OCI-M1 (cell line): ENCODE measurements around the gene TFIP11.

Experiments
- DNase-seq: peaks from one replicate; lab custom pipeline; 2025; lab: John Stamatoyannopoulos, UW

TFIP11 gene

DNA sequence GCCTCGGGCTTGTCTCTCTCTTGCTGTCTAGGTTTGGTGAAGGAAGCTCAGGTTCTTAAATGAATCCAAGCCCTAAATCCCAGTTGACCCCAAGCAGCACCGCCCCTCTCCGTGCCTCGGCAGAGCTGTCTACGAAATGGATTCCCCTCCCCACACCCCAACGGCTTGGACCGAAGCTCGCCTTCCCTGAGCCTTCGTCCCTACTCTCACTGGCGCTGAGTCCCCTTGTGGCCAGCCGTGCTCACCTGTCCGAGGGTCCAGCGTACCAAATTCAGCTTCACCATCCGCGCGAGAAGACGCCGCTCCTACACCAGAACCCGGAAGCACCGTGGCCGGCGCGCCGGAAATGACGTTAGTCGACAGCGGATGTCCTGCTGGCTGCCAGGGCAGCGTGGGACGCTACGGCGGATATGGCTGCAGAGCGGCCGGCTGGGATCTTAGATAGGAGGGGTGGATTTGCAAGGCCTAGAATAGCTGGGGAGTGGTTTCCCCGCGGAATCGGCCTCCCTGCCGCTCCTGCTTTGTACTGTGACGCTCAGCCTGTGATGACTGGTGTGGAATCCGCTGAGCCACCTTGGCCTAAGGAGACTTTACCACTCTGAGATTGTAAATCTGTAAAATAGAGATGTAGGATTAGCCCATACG is at the start of gene TFIP11:
Gene TFIP11, minus strand, starts transcription at position 325 of the 645 bp plus-strand sequence. CDS start 2,201 bp downstream, outside the sequence.
- peak; percentile 99 for DNase-seq

DNA sequence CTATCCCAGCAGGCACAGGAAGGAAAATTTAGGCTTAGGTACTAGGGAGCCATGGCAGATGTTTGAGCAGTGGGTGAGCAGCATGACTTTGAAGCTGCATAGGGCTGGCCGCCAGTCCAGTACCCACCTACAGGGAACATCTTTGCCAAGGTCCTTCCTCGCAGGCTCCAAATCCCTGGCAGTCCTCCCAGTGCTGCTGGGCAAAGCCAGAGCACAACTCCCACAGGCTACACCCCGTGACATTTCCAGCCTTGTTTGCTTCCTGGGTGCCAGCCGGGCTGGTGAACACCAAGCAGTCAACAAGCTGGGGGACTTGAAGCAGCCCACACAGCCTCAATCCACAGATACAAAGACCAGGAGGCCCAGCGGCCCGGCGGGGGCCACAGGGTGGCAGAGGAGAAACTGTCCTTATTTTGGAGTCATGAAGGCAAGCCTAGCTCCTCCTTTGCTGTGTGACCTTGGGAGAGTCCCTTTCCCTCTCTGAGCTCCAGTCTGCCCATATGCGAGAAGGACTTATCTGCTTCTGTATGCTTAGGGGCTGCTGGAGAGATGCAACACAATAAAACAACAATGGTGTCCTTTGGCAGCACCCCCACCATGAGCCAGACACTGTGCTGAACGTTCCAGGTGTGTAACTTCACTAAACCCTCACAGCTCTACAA is 49.6 kb upstream of the TFIP11 start:
- no peak for DNase-seq

DNA sequence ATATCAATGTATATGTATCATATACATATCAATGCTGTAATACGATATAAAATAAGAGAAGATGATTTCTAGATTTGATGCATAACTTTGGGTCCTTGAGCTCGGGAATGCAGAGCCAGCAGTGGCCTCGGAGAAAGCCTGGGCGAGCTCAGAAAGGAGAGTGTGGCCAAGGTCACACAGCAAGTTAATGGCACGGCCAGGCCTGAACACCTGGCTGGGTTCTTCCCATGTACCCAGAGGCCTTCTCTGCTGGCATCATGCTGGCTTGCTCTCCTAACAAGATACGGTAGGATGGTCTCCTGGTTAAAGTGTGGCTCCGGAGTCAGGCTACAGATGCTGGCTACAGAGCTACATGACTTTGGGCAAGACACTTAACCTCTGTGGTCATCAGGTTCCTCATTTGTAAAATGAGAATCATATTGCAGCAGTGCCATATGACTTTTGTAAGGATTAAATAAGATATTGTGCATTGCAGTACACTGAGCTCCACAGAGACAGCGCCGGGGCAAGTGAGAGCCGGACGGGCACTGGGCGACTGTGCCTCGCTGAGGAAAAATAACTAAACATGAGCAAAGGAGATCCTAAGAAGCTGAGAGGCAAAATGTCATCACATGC is 47.8 kb upstream of the TFIP11 start:
- DNase-seq = peak; percentile 67

DNA sequence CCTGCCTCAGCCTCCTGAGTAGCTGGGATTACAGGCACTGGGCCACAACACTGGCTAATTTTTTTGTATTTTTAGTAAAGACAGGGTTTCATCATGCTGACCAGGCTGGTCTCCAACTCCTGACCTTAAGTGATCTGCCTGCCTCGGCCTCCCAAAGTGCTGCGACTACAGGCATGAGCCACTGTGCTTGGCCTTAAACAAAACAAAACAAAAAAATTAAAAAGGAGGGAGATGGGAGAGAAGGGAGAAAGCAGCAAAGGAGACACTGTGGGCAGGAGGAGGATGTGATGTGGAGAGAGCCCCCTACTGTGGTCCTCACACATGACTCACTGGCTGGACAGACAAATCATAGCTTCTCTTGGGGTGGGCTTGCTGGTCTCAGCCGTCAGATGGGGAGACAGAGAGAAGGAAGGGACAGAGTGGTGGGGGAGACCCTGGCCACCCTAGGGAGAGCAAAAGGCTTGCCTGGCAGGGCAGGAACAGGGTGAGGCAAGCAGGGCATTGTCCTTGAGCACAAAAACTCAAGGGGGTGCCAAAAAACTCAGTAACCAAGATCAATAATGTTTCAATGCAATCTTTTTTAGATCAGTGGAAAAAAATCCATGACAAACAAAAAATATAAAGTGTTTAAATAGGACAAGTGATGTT is 46.1 kb upstream of the TFIP11 start:
- no peak for DNase-seq

DNA sequence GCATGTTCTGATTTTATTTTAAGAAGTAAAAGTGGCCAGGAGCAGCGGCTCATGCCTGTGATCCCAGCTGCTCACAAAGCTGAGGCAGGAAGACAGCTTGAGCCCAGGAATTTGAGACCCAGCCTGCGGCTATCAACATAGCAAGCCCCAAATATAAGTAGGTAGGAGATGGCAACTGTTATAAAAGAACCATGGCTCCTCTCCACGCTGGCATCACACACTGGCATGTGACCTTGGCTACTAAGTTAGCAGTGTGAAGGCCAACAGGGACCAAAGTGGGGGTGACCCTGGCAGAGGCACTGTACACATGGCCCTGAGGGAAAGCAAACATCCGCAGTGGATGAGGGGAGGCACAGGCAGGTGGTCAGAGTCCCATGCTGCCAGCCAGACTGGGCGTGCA is 44.6 kb upstream of the TFIP11 start:
- no peak for DNase-seq

DNA sequence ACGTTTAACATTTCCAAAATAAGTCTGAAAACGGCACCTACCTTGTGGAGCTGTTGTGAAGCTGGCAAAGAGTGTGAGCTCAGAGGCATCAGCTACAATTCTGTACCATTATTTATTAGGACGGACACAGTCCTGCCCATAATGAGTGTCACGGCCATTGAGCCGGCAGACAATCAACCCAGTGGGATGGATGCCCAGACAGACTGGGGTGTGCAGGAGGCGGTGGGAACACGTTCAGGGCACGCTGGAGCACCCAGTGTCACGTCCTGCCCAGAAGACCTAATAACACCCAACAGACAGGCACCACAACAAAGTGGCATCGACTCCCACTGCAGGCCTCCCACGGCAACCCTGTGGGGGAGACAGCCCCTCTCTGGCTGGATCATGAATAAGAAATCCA is 43.2 kb upstream of the TFIP11 start:
- DNase-seq = no peak

DNA sequence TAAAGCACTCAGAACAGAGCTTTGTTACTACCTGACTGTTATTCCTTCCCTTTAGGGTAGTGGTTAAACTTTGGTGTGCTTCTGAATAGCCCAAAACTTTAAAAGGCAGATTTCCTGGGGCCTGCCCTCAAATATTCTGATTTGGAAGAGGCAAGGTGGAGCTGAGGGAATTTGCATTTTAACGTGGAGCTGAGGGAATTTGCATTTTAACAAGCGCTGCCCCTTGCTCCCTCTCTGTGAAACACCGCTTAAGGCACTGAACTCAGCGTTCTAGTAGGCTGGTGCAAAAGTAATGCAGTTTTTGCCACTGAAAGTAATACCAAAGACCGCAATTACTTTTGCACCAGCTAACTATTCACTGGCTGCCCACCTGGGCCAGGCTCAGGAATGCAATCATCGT is 42.7 kb upstream of the TFIP11 start:
- no peak for DNase-seq

DNA sequence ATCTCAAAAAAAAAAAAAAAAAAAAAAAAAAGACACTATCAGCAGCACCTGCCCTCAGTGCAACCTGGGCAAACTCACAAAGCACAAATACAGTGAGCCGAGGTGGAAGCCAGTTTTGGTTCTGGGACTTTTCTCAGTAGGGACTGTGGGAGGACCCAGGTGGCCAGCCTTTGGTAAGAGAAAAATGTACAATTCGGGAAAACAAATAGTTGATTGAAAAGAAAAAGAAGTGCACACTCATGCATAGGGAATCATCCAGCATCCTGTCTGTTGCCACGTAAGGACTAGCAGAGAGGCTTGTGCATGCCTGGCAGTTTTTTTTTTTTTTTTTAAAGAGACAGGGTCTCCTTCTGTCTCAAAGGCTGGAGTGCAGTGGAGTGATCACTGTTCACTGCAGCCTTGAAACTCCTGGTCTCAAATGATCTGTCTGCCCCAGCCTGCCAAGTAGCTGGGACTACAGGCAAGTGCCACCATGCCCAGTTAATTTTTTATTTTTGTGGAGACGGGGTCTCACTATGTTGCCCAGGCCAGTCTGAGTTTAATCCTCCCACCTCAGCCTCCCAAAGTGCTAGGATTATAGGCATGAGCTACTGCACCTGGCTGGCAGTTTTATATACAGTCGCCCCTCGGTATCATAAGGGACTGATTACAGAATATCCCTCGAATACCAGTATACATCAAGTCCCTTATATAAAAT is 40.9 kb upstream of the TFIP11 start:
- peak; percentile 18 for DNase-seq

DNA sequence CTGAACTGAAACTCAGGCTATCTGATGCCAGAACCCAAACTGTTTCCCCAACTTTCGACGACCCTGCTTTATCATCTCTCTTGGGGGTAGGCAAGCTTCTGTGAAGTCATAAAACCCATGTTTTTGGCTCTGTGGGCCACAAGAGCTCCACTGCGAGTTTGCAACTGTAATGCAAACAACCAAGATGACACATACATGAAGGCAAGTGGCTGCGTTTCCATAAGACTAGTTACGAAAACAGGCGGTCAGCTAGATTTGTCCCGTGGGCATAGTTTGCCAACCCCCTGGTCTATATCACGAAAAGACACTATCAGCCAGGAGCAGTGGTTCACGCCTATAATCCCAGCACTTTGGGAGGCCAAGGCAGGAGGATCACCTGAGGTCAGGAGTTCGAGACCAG is 40.2 kb upstream of the TFIP11 start:
- DNase-seq = no peak

DNA sequence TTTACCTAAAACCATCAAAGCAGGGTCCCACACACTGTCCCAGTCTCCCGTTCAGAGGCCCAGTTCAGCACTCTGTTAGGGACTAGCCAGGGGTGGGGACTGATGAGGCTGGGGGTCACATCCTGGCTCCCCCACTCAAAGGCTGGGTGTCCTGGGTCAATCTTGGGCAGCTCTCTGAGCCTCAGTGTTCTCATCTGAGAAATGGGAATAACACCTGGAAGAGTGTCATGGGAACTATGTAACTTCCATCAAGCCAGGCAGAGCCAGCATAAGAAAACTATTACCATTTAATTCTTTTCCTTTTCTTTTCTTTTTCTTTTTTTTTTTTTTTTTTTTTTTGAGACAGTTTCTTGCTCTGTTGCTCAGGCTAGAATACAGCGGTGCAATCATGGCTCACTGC is 39.3 kb upstream of the TFIP11 start:
- DNase-seq = no peak

DNA sequence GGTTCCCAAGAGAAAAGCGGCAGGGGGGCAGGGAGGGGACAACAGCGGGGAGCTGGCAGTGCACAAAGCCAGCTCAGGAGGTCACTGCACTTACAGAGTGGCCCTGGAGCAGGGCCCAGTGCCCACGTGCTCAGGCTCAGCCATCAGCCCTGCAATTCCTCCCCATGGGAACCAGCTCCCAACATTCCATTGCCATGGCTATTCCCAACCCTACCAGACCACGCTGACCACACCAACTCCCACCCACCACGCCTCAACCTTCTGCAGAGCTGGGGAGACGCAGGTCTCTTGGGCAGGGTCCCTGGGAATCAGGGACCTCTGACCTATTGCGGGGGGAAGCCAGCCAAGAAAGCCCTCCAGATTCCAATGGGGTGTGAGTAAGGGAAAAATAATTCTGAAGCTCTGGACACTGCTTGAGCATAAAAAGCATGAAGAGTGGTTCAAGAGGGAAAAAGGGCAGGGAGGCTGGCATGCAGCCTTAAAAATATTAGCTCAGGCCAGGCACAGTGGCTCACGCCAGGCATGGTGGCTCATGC is 38.3 kb upstream of the TFIP11 start:
- DNase-seq = no peak

DNA sequence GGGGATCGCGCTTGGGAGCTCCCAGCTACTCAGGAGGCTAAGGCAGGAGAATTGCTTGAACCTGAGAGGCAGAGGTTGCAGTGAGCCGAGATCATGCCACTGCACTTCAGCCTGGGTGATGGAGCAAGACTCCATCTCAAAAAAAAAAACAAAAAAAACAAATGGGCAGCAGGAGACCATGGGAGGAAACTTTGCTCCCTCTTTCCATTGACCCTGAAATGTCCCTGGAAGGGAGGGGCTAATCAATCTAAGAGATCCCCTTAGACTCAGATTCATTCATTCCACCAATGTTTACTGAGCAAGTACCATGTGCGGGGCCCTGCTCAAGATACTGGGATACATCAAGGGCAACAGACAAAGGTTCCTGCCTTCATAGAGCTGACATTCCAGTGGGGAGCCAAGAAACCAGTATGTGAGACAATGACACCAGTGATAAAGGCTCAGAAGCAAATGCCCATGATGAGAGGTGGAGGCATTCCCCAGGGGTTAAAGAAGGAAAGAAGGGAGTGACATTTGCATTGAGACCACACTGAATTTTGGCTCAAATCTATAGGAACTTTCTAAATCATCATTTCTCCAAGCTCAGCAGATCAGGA is 37.7 kb upstream of the TFIP11 start:
- DNase-seq = no peak

DNA sequence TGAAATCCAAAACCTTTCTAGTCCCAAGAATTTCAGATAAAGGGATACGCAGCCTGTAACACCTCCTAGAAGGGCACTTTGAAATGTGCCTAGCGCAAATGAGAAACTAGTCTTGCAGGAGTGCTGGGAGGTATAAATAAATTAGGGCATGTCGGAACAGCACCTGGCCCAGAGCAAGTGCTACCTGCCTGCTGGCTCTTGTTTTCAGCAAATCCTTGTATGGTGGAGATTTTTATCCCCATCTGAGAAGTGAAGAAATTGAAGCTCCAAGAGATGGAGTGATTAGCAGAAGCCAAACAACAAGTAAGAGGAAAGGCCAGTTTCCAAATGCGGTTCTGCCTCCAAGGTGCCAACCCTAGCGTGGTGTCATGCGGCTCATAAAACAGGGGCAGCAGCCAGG is 36.7 kb upstream of the TFIP11 start:
- no peak for DNase-seq

DNA sequence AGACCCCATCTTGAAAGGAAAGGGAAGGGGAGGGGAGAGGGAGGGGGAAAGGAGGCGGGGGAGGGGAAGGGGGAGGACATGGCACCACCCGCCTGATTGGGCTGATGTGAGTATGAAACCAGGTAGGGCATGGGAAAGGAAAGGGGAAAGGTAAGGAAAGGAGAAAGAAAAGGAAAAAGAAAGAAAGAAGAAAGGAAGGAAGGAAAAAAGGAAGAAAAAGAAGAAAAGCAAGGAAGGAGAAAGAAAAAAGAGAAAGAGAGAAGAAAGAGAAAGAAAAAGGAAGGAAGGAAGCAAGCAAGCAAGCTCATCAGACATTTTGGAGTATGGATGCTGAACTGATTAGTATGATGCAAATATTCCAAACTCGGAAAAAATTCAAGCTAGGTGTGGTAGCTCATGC is 36.0 kb upstream of the TFIP11 start:
- no peak for DNase-seq

DNA sequence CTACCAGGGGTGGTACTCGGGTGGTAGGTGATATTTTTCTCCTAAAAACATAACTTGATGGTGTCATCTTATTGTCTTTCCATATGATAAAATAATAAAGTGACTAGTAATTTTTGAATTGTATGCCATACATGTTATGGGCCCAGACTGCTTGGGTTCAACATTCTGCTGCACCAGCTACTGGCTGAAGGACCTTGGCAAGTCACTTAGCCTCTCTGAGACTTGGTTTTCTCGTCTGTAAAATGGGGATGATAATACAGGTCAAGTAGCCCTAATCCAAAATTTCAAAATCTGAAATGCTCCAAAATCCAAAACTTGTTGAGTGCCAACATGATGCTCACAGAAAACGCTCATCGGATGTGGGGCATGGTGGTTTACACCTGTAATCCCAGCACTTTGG is 35.6 kb upstream of the TFIP11 start:
- no peak for DNase-seq

DNA sequence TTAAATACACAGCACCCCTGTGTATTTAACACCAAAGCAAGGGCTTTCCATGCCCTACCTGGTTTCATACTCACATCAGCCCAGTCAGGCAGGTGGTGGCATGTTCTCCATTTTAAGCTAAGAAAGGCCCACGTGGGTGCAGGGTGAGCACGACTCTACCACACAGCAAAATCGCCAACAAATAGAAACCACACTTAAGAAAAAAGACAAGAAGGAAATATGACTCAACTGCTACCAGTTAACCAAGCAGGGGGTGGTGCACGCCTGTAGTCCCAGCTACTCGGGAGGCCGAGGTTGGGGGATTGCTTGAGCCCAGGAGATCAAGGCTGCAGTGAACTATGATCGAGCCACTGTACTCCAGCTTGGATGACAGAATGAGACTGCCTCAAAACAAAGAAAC is 35.2 kb upstream of the TFIP11 start:
- DNase-seq = no peak

DNA sequence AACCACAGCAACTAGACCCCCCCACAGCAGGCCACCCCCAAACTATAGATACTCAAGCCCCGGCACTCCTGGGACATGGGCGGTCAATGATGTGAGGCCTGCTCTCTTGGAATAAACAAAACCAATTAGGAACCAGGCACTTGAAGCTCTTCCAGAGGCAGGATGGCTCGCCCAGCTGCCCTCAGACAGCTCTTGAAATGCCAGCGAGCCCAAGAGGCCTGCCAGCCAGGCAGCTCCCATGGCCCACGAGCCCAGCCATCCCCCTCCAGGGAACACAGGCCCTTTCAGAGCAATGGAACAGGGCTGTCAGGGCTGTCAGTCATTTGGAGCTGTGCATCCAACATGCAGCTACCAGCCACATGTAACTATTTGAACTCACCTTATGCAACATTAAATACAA is 34.0 kb upstream of the TFIP11 start:
- DNase-seq = no peak

DNA sequence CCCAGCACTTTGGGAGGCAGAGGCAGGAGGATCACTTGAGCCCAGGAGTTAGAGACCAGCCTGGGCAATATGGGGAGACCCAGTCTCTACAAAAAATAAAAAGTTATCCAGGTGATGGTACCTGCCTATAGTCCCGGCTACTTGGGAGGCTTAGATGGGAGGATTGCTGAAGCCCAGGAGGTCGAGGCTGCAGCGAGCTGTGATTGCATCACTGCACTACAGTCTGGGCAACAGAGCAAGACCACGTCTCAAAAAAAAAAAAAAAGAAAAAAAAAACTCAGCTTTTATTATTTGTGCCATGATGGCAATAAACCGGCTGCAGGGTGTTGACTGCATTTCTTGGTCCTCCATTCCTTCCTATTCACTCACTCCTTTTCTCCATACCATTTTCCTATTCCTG is 33.6 kb upstream of the TFIP11 start:
- DNase-seq = no peak

DNA sequence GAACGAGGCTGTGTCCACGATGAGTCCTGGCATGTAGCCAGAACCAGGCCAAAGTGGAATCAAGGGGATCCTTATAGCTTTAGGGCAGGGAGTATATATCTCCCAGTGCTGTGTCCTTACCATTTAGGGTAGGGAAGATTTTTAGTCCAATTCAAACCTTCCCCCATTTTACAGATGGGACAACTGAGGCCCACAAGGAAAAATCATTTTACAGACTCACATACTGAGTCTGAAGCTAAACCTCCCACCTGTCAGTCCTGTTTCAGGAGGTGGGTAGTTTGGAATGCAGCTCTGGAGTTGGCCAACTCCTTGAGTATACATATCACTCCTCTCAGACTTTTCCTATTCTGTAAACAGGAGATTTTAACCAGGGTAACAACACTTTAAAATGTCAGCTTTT is 33.1 kb upstream of the TFIP11 start:
- no peak for DNase-seq

DNA sequence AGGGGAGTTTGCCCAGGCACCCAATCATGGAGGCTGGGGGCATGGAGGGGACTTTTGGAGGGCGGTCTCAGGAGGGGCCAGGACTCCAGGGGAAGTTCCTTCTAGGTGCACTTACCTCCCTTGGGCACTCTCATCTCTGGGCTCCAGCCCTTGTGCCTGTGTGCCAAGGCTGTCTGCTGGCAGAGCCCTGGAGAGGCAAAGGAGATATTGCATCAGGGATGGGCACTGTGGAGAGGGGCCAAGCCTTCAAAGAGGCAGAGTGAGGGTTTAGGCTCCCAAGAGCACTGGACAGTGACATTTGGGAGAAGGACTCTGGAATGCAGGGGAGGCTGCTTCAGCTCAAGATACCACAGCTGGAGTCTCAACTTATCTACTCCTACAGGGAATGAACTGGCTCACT is 32.2 kb upstream of the TFIP11 start:
- no peak for DNase-seq

DNA sequence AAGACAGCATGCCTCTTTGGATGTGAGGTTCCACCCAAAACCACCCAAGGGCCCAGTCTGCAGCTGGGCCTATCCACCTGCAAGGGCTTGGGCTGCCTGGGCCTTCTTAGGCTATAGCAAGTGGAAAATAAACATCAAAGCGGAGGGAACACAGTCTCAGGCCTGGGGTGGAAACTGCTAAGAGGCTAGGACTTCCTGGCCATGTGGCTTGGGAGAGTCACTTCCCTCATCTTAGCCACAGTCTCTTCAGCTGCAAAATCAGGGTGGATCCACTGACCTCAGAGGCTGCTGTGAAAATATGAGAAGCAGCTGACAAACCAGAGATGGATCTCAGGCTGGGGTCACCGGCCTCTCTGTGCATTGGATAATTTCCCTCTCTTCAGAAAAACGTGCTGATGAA is 30.6 kb upstream of the TFIP11 start:
- DNase-seq = peak; percentile 25
